Erythroblast (primary cell): ENCODE measurements around the gene NFYC.

Source experiments
- GATA1 ChIP-seq: IDR thresholded peaks from 2 replicates; pipeline ENCODE4 v1.6.1; 2011; ENCODE audit warnings: low read depth, mild to moderate bottlenecking, control low read depth, low read length, moderate library complexity
- POLR2A ChIP-seq: IDR thresholded peaks from 2 replicates; pipeline ENCODE4 v1.6.1; 2011; ENCODE audit warnings: mild to moderate bottlenecking, low read length

DNA sequence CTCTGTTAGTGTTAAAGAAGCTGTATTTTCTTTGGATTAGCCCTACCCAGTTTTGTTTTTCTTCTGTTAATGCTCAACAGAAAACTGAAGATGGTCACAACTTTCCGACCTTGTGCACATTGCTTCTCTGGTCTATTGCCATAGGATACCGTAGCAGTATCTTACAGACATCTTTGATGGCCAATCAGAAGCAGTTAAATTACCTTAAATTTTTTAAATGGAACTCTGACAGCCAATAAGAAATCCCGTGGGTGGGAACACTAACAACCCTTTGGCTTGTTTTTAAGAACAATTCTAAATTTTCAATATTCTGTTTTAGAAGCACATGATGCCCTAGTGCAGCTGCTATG lies 17.2 kb downstream of the NFYC start:
- TF ChIP-seq POLR2A (no peak), GATA1 (no peak)
